ENCODE data around the gene SLCO2A1.
"Not testable (repeated sequence)": the region's sequence is repeated elsewhere in the genome, so short reads cannot be mapped to it uniquely, and the experiment has no call there.

SLCO2A1 gene

GRCh38 chr3:134074790-134075567, 45.3 kb upstream of the SLCO2A1 start:
- POLR2A ChIA-PET, result no interaction called here
- CTCF ChIA-PET, result no interaction called here
- TF ChIP-seq ARNT (IDR thresholded peaks at IDR 0.05) (no peak), NFRKB (IDR thresholded peaks at IDR 0.05) (no peak), CTBP1 (IDR thresholded peaks at IDR 0.05; ENCODE audit: borderline replicate concordance) (no peak), L3MBTL2 (conservative IDR thresholded peaks at IDR 0.05) (no peak), HDGF (IDR thresholded peaks at IDR 0.05; ENCODE audit: borderline replicate concordance) (no peak), TARDBP (IDR thresholded peaks at IDR 0.05) (no peak), SUZ12 (IDR thresholded peaks at IDR 0.05) (no peak)
- TF ChIP-seq, protein P1, sequence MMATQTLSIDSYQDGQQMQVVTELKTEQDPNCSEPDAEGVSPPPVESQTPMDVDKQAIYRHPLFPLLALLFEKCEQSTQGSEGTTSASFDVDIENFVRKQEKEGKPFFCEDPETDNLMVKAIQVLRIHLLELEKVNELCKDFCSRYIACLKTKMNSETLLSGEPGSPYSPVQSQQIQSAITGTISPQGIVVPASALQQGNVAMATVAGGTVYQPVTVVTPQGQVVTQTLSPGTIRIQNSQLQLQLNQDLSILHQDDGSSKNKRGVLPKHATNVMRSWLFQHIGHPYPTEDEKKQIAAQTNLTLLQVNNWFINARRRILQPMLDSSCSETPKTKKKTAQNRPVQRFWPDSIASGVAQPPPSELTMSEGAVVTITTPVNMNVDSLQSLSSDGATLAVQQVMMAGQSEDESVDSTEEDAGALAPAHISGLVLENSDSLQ (IDR thresholded peaks at IDR 0.05), result no peak
- DNase-seq (ENCODE audit: extremely low spot score), result no peak

- no peak for DNase-seq (ENCODE audit: extremely low spot score)
- TF ChIP-seq FOXK2 (IDR thresholded peaks at IDR 0.05), result no peak
- POLR2A ChIA-PET, result no interaction called here
- CTCF ChIA-PET, result no interaction called here
Measured at GRCh38 chr3:134074001-134074789, 44.5 kb upstream of the SLCO2A1 start.

DNA sequence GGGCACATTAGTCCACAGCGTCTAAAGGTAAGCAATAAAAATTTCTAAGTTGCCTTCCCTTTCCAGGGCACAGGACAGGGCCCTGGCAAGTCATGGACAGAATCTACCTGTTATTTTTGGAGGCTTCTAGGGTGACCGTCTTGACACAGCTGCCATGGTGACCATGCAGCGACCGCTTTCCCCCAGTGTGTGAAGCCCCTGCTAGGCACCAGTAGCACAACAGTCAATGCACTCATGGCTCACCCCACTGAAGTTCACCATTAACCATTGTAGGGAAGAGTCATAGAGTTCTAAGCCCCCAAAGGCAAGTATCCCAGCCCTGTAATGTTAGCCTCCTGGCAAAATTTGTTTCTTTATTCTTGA, 43.8 kb upstream of the SLCO2A1 start:
- ChIA-PET POLR2A (no interaction called here), CTCF (no interaction called here)
- no peak for DNase-seq (ENCODE audit: extremely low spot score)
- TF ChIP-seq SUZ12 (IDR thresholded peaks at IDR 0.05), result no peak
- TF ChIP-seq, protein P1 (IDR thresholded peaks at IDR 0.05), result no peak
- TF ChIP-seq BHLHE40 (IDR thresholded peaks at IDR 0.05; ENCODE audit: borderline replicate concordance), result no peak
- no peak for TF ChIP-seq L3MBTL2 (conservative IDR thresholded peaks at IDR 0.05)
- TF ChIP-seq TARDBP (IDR thresholded peaks at IDR 0.05), result no peak
- no peak for TF ChIP-seq NFRKB (IDR thresholded peaks at IDR 0.05)
- TF ChIP-seq SP1 (IDR thresholded peaks at IDR 0.05), result no peak
- TF ChIP-seq ARNT (IDR thresholded peaks at IDR 0.05), result no peak
- TF ChIP-seq ZNF384 (IDR thresholded peaks at IDR 0.05), result no peak
- no peak for TF ChIP-seq FOXK2 (IDR thresholded peaks at IDR 0.05)
- TF ChIP-seq HDGF (IDR thresholded peaks at IDR 0.05; ENCODE audit: borderline replicate concordance), result no peak
- TF ChIP-seq FOXA1 (IDR thresholded peaks at IDR 0.05), result no peak
- TF ChIP-seq ELF4 (IDR thresholded peaks at IDR 0.05), result no peak
- no peak for TF ChIP-seq CTBP1 (IDR thresholded peaks at IDR 0.05; ENCODE audit: borderline replicate concordance)
- no peak for TF ChIP-seq FOXM1 (IDR thresholded peaks at IDR 0.05; ENCODE audit: borderline replicate concordance)
- no peak for TF ChIP-seq LEF1 (IDR thresholded peaks at IDR 0.05; ENCODE audit: borderline replicate concordance)

GRCh38 chr3:134072881-134073582, 43.3 kb upstream of the SLCO2A1 start:
- no peak for DNase-seq (ENCODE audit: extremely low spot score)
- CTCF ChIA-PET, result no interaction called here
- POLR2A ChIA-PET, result no interaction called here
- TF ChIP-seq LEF1 (IDR thresholded peaks at IDR 0.05; ENCODE audit: borderline replicate concordance) (no peak), CTBP1 (IDR thresholded peaks at IDR 0.05; ENCODE audit: borderline replicate concordance) (no peak), SUZ12 (IDR thresholded peaks at IDR 0.05) (no peak), NFRKB (IDR thresholded peaks at IDR 0.05) (no peak), FOXA1 (IDR thresholded peaks at IDR 0.05) (no peak), FOXK2 (IDR thresholded peaks at IDR 0.05) (no peak), HDGF (IDR thresholded peaks at IDR 0.05; ENCODE audit: borderline replicate concordance) (no peak), BHLHE40 (IDR thresholded peaks at IDR 0.05; ENCODE audit: borderline replicate concordance) (no peak), ZNF384 (IDR thresholded peaks at IDR 0.05) (no peak), TARDBP (IDR thresholded peaks at IDR 0.05) (no peak), FOXM1 (IDR thresholded peaks at IDR 0.05; ENCODE audit: borderline replicate concordance) (no peak), ARNT (IDR thresholded peaks at IDR 0.05) (no peak), L3MBTL2 (conservative IDR thresholded peaks at IDR 0.05) (no peak), SP1 (IDR thresholded peaks at IDR 0.05) (no peak), ELF4 (IDR thresholded peaks at IDR 0.05) (no peak)
- TF ChIP-seq, protein P1 (IDR thresholded peaks at IDR 0.05), result no peak

DNA sequence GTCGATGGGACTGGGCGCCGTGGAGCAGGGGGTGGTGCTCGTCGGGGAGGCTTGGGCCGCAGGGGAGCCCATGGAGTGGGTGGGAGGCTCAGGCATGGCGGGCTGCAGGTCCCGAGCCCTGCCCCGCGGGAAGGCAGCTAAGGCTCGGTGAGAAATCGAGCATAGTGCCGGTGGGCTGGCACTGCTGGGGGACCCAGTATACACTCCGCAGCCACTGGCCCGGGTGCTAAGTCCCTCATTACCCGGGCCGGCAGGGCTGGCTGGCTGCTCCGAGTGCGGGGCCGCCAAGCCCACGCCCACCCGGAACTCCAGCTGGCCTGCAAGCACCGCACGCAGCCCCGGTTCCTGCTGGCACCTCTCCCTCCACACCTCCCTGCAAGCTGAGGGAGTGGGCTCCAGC, 40.6 kb upstream of the SLCO2A1 start:
- DNase-seq (ENCODE audit: extremely low spot score); POLR2A ChIA-PET; CTCF ChIA-PET: not testable (repeated sequence)

- no peak for TF ChIP-seq FOXA1 (IDR thresholded peaks at IDR 0.05)
- no peak for TF ChIP-seq ZNF384 (IDR thresholded peaks at IDR 0.05)
- no peak for TF ChIP-seq BHLHE40 (IDR thresholded peaks at IDR 0.05; ENCODE audit: borderline replicate concordance)
- TF ChIP-seq HDGF (IDR thresholded peaks at IDR 0.05; ENCODE audit: borderline replicate concordance), result no peak
- TF ChIP-seq L3MBTL2 (conservative IDR thresholded peaks at IDR 0.05), result no peak
- no peak for TF ChIP-seq CTBP1 (IDR thresholded peaks at IDR 0.05; ENCODE audit: borderline replicate concordance)
- TF ChIP-seq SUZ12 (IDR thresholded peaks at IDR 0.05), result no peak
- no peak for DNase-seq (ENCODE audit: extremely low spot score)
- CTCF ChIA-PET, result no interaction called here
- POLR2A ChIA-PET, result no interaction called here
Measured at GRCh38 chr3:134068429-134068828, 38.7 kb upstream of the SLCO2A1 start.

Data from HEK293T (cell line).